ENCODE results near the gene XCR1.
"Not testable (repeated sequence)": the region's sequence is repeated elsewhere in the genome, so short reads cannot be mapped to it uniquely, and the experiment has no call there.

The XCR1 gene

GRCh38 chr3:46027021-46027705 is at the start of gene XCR1:
TSS of gene XCR1 (minus strand) at chr3:46027483. CDS start at chr3:46021947, 5,536 bp downstream.
- no peak for DNase-seq

- no peak for DNase-seq
Measured at GRCh38 chr3:46076606-46077005, 49.3 kb upstream of the XCR1 start.

GRCh38 chr3:46075816-46076215 is 48.5 kb upstream of the XCR1 start:
- DNase-seq: no peak

- no peak for DNase-seq
Measured at GRCh38 chr3:46071222-46071858, 44.1 kb upstream of the XCR1 start.

- no peak for DNase-seq
Measured at GRCh38 chr3:46070595-46071093, 43.4 kb upstream of the XCR1 start.

- DNase-seq: no peak
Measured at GRCh38 chr3:46068501-46068900, 41.2 kb upstream of the XCR1 start.

GRCh38 chr3:46067401-46067800 is 40.1 kb upstream of the XCR1 start:
- no peak for DNase-seq

GRCh38 chr3:46065750-46066256 is 38.5 kb upstream of the XCR1 start:
- DNase-seq: no peak

- DNase-seq: no peak
Measured at GRCh38 chr3:46065294-46065705, 38.0 kb upstream of the XCR1 start.

GRCh38 chr3:46062679-46063078 is 35.4 kb upstream of the XCR1 start:
- no peak for DNase-seq

GRCh38 chr3:46061887-46062286 is 34.6 kb upstream of the XCR1 start:
- DNase-seq: no peak

GRCh38 chr3:46061108-46061720 is 33.9 kb upstream of the XCR1 start:
- DNase-seq: no peak

- no peak for DNase-seq
Measured at GRCh38 chr3:46060551-46060950, 33.3 kb upstream of the XCR1 start.

GRCh38 chr3:46059432-46059831 is 32.1 kb upstream of the XCR1 start:
- DNase-seq: no peak

GRCh38 chr3:46058981-46059380 is 31.7 kb upstream of the XCR1 start:
- no peak for DNase-seq

- no peak for DNase-seq
Measured at GRCh38 chr3:46057716-46058115, 30.4 kb upstream of the XCR1 start.

- no peak for DNase-seq
Measured at GRCh38 chr3:46056686-46057085, 29.4 kb upstream of the XCR1 start.

- DNase-seq: not testable (repeated sequence)
Measured at GRCh38 chr3:46053761-46054515, 26.7 kb upstream of the XCR1 start.

- not testable (repeated sequence) for DNase-seq
Measured at GRCh38 chr3:46053265-46053664, 26.0 kb upstream of the XCR1 start.

GRCh38 chr3:46052531-46052930 is 25.2 kb upstream of the XCR1 start:
- no peak for DNase-seq

- DNase-seq: no peak
Measured at GRCh38 chr3:46049093-46049492, 21.8 kb upstream of the XCR1 start.

- DNase-seq: not testable (repeated sequence)
Measured at GRCh38 chr3:46046231-46046630, 18.9 kb upstream of the XCR1 start.

GRCh38 chr3:46038916-46039315 is 11.6 kb upstream of the XCR1 start:
- no peak for DNase-seq
